Activated T-cell treated with anti-CD3 and anti-CD28 coated beads, Interleukin-2, amount 50 U/mL, for 48 hours (primary cell): Measurements from ENCODE around the gene ARHGAP27.

Source experiments
- DNase-seq, 2 experiments: peaks; one replicate each; pipeline ENCODE4 v3.0.0-alpha.2; 2020

The ARHGAP27 gene

DNA sequence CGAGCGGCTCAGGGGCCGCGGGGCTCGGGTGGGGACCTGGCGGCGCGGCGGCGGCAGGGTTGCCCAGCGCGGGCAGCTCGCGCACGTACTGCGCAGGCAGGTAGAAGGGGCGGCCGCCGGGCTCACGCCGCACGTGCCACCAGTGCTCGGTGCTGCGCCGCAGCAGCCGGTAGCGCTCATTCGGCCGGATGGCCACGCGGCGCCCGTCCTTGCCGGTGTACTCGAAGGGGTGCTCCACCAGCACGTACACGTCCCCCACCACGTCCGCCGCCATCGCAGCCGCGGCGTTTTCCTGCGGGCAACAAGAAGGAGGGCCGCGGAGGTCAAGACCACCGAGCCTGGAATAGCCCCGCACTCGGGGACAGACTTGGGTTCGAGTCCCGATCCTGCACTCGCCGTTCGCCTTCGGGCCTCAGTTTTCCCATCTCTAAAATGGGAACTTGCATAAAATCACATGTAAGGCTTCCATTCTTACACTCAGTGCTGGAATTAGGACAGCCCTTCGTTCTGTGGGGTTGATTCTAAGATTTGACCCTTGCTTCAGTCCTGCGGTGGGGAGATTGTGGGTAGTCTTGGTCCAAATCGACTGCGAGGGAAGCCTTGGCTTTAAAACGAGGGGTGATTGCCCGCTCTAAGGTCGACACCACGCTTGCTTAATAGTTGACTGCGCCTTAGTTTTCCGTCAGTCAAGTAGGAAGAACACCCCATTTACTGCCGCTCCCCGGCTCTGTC lies 2.5 kb downstream of the ARHGAP27 start:
- no peak for DNase-seq

- DNase-seq: no peak
Observed at GRCh38 chr17:45429339-45430005, 3.2 kb downstream of the ARHGAP27 start.

DNA sequence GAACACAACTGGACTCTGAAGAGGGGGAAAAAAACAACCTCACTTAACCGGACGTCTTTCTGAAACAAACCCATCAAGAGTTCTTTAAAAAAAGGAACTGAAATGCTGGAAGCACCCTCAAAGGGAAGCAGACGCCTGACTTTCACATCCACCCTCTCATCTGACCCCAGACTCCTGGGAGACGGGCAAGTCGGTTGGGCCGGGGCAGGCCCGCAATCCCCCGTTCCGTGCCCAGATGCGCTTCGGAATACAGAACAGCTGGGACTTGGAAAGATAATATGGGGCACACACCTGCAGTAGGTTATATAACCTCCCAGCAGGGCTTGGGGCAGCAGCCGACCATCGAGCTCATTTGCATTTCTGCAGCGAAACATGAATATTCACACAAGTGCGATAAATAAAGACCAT lies 3.7 kb downstream of the ARHGAP27 start:
- peak in 1 of 2 experiments; percentile 24 for DNase-seq

GRCh38 chr17:45428050-45428617 lies 4.5 kb downstream of the ARHGAP27 start:
- peak; percentile 92 for DNase-seq

GRCh38 chr17:45427181-45427835 lies 5.4 kb downstream of the ARHGAP27 start:
- no peak for DNase-seq

GRCh38 chr17:45426561-45426960 lies 6.1 kb downstream of the ARHGAP27 start:
- DNase-seq: no peak

DNA sequence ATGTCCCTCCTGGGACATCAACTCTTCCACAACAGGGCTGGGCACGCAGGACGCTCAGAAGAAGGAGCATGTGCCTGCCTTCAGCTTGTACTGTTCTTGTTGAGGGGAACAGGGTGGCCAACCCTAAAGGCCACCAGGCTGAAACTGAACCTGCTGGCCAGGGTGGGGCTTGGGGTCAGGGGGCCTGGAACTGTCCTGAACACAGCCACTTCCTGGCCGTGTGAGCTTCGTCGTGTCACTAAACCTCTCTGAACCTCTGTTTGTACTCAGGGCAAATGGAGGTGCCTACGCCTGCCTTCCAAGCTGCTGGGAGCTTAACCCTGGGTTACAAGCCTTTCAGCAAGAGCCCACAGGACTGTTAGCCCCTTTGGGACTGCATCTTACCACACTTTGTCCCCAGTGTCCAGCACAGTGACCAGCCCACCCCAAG lies 6.7 kb downstream of the ARHGAP27 start:
- DNase-seq: no peak

DNA sequence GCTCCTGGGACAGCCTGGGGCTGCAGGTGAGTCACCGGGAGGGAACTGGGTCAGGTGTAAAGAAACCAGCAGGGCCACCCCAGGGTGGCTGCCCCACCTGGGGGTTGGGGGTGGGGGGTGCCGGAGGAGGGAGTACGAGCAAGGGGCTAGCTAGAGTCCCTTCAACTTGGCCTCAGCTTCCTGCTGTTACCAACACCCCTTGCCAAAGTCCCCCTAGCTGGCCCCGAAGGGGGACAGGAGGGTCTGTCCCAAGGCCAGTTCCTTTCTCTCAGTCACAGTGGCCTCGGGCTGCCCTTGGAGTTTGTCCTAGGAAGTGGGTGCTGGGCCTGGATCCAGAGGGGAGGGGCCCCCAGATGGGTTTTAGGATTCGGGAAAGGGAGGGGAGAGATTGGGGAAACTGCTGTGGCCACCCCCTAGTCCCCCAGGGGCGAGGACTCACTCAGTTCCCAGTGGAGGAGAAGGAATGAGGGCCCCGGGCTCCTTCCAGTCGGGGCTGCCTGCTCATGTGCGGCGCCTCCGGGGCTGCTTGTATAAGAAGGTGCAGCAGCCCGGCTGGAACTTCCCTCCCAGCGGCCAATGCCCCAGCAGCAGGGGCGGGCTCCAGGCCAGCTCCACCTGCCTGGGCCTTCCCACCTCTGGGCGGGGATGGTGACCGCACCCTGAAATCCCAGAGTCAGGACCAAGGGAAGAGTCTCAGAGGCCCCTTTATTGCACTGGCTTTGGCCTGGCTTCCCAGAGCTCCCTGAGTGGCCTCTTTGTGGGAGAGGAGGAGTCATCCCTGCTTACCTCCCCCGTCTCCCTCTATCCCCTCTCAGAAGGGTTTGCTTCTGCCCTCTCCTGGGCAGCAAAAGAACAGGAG lies 7.3 kb downstream of the ARHGAP27 start:
- no peak for DNase-seq

DNA sequence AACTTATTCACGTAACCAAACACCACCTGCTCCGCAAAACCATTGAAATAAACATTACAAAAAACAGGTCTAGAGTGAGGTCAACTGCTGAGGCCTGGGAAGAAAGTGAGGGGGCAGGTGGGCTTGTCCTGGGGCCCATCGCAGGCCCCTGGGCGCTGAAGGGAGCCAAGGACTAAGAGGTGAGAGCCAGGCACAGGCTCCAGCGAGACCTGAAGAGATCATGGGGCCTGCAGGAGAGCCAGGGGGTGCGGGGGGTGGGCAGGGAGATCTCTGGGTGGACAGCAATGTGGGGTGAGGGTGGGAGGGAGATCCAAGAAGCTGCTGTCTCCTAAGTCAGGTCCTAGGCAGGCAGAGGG lies 7.9 kb downstream of the ARHGAP27 start:
- DNase-seq: no peak

DNA sequence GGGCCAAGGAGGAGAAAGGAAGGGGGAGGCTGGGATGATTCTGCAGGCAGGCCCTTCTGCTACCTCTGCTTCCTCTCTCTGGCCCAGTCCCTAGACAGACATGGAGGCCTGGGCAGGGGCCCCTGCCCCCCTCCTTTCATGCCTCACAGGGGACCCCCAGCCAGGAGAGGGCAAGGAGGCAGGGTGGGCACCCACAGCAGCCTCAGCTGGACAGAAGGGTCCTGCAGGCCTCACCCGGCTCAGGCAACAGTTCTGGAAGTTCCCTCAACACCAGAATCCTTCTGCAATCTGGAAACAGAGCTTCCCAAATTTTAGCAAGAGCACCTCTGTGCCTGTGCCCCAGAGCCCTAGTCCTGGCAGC lies 8.7 kb downstream of the ARHGAP27 start:
- no peak for DNase-seq

DNA sequence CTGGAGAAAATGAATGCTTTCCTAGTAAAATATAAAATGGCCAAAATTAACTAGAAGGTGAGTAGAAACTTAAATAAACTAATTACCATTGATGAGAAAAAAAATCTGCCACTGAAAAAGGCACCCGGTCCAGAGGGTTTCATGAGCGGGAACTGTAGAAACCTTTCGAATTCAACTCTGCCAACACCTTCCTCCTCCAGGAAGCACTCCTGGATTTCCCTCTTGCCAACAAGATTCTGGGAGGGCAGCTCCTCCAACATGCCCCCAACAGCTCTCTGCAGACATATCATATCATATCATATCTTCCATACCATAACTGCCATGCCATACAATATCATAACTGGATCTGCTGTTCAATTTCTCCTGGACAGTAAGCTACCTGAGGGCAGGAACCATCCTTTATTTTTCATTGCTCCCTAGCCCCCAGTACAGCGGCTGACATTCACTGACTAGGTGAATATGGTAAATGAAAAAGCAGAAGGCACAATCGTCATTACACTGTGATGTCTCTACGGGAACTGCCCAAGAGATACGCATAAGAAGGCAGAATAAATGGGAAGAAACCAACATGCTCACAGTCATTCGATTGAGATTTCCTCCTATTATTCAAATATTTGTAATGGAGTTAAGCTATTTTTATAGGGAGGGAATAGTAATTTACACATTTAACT lies 9.2 kb downstream of the ARHGAP27 start:
- DNase-seq: no peak

DNA sequence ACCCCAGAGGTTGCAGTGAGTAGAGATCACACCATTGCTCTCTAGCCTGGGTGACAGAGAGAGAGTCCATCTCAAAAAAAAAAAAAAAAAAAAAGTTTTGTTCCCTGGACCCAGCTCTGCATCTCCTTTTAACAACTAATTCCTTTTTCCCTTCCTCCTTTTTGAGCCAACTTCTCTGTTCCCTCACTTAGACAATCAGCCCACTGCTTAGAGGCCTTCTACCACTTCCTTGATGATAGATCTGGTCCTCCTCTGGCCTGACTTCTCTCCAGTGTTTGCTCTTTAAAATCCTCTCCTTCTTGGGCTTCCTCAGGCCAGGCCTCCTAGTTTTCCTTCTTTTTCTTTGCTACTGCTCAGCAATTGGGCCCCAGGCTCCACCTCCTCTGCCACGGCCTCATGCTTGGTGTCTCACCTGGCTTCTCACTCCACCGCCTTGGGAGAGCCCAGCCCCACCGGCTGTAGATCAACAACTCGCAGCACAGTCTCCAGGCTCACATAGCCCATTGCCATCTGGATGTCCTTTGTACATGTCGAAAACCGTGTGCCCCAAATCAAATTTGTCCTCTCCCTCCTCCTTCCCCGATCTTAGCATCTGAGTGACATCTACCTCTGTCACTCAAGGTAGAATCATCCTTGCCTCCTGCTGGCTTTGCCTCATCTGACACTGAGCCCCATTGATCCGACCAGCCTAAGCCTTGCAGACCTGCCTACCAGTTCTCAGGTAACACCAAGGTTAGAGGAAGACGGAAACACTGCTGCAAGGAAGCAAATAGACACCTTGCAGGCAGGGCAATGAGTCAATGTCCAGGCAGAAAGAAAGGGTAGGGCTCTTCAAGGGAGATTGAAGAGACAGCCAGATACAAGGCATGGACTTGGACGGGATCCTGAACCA lies 17.4 kb downstream of the ARHGAP27 start:
- no peak for DNase-seq

DNA sequence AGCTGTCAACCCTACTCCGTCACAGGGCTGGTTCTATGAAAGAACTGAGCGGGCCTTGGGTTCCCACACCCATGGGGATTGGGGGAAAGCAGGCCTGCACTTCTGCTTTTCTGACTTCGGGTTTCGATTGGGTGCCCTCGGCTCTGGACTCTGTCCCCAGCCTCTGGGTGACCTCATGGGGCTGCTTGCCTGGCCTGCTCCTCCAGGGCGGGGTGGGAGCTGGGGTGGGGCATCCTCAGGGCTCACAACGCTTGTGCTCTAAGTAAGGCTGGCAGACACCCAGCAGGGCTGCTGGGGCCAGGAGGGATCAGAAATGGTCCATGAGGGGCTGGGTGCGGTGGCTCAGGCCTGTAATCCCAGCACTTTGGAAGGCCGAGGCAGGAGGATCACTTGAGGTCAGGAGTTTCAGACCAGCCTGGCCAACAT lies 19.2 kb downstream of the ARHGAP27 start:
- no peak for DNase-seq

DNA sequence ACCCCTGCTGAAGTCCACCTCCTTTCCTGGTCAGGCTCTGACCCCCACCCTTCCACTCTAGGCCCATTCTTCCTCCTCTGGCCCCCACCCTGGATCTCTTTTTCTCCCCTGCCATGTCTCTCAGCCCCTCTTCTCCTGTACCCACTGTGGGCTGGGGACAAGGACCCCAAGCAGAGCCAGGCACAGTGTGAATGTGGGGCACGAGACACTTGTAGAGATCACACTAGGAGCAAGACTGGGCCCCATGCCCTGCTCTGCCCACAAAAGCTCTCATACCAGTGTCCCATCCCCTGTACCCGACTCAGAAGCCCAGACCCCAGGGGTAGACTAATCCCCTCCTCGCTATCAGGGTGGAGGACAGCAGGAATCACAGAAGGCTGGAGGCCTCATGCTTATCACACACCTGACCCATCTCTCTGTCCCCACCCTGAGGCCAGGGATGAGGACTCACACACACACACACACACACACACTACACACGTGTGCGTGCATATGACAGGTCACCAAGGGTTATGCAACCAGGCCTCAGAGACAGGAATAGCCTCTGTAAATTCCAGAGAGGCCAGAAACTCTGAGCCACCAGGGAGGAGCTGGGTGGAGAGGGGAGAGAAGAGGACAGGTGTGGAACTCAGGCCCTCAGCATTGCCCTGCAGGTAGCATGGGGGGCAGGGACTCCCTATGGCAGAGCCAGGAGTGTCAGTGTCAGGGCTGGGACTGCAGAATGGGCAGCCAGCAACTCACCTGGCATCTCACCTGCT lies 21.1 kb downstream of the ARHGAP27 start:
- no peak for DNase-seq

- DNase-seq: peak; percentile 78 to 79
Observed at GRCh38 chr17:45410144-45411091, 22.3 kb downstream of the ARHGAP27 start.

- DNase-seq: no peak
Observed at GRCh38 chr17:45409659-45410076, 23.0 kb downstream of the ARHGAP27 start.

DNA sequence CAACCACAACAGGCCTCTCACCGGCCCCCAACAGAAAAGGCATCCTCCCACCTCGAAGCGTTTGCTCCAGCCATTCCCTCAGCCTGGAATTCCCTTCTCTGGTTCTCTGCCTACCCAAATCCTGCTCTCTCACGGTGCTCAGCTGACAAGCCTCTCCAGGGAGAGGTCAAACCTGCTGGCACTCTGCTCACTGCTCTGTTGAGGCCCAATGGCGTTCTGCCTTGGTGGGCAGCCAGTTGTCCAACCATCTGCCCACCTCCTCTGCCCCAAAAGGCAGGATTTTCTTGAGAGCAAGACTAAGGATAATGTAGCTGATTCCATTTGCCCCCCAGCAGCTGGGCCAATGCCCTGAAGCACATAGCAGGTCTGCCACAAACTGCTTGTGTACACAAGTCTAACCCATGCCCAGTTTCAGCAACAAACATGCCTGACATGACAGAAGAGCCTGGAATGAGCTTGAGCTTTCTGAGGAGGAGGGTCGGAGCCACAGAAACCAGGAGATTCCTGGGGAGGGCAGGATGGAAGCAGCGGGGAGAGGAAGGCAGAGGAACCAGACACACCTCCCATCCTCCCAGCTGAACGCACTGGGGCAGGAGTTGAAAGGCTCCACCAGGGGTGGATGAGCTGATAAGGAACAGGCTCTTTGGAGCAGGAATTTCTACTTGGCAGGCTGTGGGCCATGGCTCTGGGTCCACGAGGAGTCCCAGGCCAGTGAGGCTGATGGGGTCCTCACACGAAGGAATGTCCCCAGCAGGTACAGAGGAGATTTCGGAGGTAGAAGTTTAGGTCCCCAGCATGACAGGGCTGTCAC lies 23.9 kb downstream of the ARHGAP27 start:
- DNase-seq: peak in 1 of 2 experiments; percentile 21

GRCh38 chr17:45406107-45406506 lies 26.6 kb downstream of the ARHGAP27 start:
- DNase-seq: no peak
